ENCODE measurements around the gene TM9SF2. TPM values are rescaled to one million over a fixed set of nuclear protein-coding genes. Genes with fewer than 3 reads are reported as not detected.
"Not testable (repeated sequence)": the region's sequence is repeated elsewhere in the genome, so short reads cannot be mapped to it uniquely, and the experiment has no call there.

Gene TM9SF2
- total and polyA plus RNA-seq, 4 experiments from 2014 or later = 60.0 to 126 (median 83.1) TPM

- CTCF ChIA-PET (ENCODE audit: partially characterized antibody) = interaction anchor here (0.6 to 1.5 kb wide), 5 partner anchors 12 to 311 kb away, joined by 3 to 5 read pairs (median 3); no protein-coding TSS in a partner anchor
- POLR2A ChIA-PET (ENCODE audit: partially characterized antibody) = interaction anchor here (0.6 kb wide), 1 partner anchor 358 kb away, joined by 3 read pairs; no protein-coding TSS in a partner anchor
These were observed 65.1 kb downstream of the TM9SF2 start for GRCh38 chr13:99566125-99567083.

GRCh38 chr13:99568901-99569300 is 67.6 kb downstream of the TM9SF2 start:
- Mint-ChIP-seq H3K36me3 (peaks cover 19 to 20% of the 10 kb centered on the region in 2 donors), H3K9me3 (peaks cover 0 to 18% (median 14%) of the 10 kb centered on the region in 8 donors), H3K4me1 (peaks cover 3 to 11% (median 5%) of the 10 kb centered on the region in 4 donors)
- POLR2A ChIA-PET (ENCODE audit: partially characterized antibody); H3K4me1 ChIP-seq (ENCODE audit: insufficient read depth, low read length); CTCF ChIA-PET (ENCODE audit: partially characterized antibody); H3K4me3 ChIP-seq (ENCODE audit: low read length in 2 of 2); H3K27ac Mint-ChIP-seq; intact Hi-C loops (cut with micrococcal nuclease); H3K9me3 ChIP-seq (ENCODE audit: control insufficient read depth in 1 of 2, low read length in 2 of 2); H3K36me3 ChIP-seq (ENCODE audit: insufficient read depth, low read length); H3K4me3 Mint-ChIP-seq; DNase-seq; H3K27me3 Mint-ChIP-seq; H3K27ac ChIP-seq (ENCODE audit: low read depth, low read length); H3K27me3 ChIP-seq (ENCODE audit: insufficient read depth, low read length): not testable (repeated sequence)

More at GRCh38 chr13:99566125-99567083, 65.1 kb downstream of the TM9SF2 start:
- DNase-seq = no peak
- H3K27ac ChIP-seq (ENCODE audit: low read depth, low read length) = no peak overlapping the region
- intact Hi-C loops (cut with micrococcal nuclease) = no loop called here
- H3K36me3 ChIP-seq (ENCODE audit: insufficient read depth, low read length) = peaks cover 11% of the 10 kb centered on the region
- H3K4me1 Mint-ChIP-seq = peaks cover 3 to 11% (median 5%) of the 10 kb centered on the region in 4 donors
- no peaks in the 10 kb centered on the region for H3K27me3 ChIP-seq (ENCODE audit: insufficient read depth, low read length)
- H3K27me3 Mint-ChIP-seq = no peaks in the 10 kb centered on the region
- H3K4me3 Mint-ChIP-seq = peak overlapping the region; percentile 61 to 85 (median 80)
- H3K36me3 Mint-ChIP-seq = peaks cover 35 to 40% of the 10 kb centered on the region in 2 donors
- H3K9me3 Mint-ChIP-seq = peaks cover 0 to 18% (median 14%) of the 10 kb centered on the region in 8 donors
- H3K9me3 ChIP-seq (ENCODE audit: control insufficient read depth in 1 of 2, low read length in 2 of 2) = no peaks in the 10 kb centered on the region
- H3K4me3 ChIP-seq (ENCODE audit: low read length in 2 of 2) = no peak overlapping the region
- peak overlapping the region in 6 of 7 donors; percentile 7 to 74 (median 54) for H3K27ac Mint-ChIP-seq
- H3K4me1 ChIP-seq (ENCODE audit: insufficient read depth, low read length) = peaks cover 5% of the 10 kb centered on the region

- intact Hi-C loops (cut with micrococcal nuclease) = no loop called here
- H3K9me3 ChIP-seq (ENCODE audit: control insufficient read depth in 1 of 2, low read length in 2 of 2) = no peaks in the 10 kb centered on the region
- no peak for DNase-seq
- peaks cover 0 to 4% (median 1%) of the 10 kb centered on the region in 4 donors for H3K4me1 Mint-ChIP-seq
- H3K36me3 Mint-ChIP-seq = peaks cover 0 to 2% of the 10 kb centered on the region in 2 donors
- no peaks in the 10 kb centered on the region for H3K27me3 Mint-ChIP-seq
- ChIA-PET POLR2A (ENCODE audit: partially characterized antibody) (no interaction called here), CTCF (ENCODE audit: partially characterized antibody) (interaction anchor here (1.2 kb wide), 1 partner anchor 84 kb away, joined by 3 read pairs; no protein-coding TSS in a partner anchor)
- no peaks in the 10 kb centered on the region for H3K36me3 ChIP-seq (ENCODE audit: insufficient read depth, low read length)
- no peak overlapping the region for H3K4me3 ChIP-seq (ENCODE audit: low read length in 2 of 2)
- H3K27me3 ChIP-seq (ENCODE audit: insufficient read depth, low read length) = no peaks in the 10 kb centered on the region
- no peak overlapping the region for H3K27ac ChIP-seq (ENCODE audit: low read depth, low read length)
- no peak overlapping the region for H3K4me3 Mint-ChIP-seq
- peaks cover 0 to 16% (median 13%) of the 10 kb centered on the region in 8 donors for H3K9me3 Mint-ChIP-seq
- H3K4me1 ChIP-seq (ENCODE audit: insufficient read depth, low read length) = no peaks in the 10 kb centered on the region
- no peak overlapping the region for H3K27ac Mint-ChIP-seq
These were observed 70.9 kb downstream of the TM9SF2 start for GRCh38 chr13:99572131-99572530.

GRCh38 chr13:99572921-99573320 is 71.6 kb downstream of the TM9SF2 start:
- Mint-ChIP-seq H3K4me3 (no peak overlapping the region), H3K4me1 (peaks cover 0 to 4% (median 1%) of the 10 kb centered on the region in 4 donors), H3K9me3 (peaks cover 0 to 16% (median 13%) of the 10 kb centered on the region in 8 donors), H3K36me3 (peaks cover 0 to 2% of the 10 kb centered on the region in 2 donors), H3K27me3 (no peaks in the 10 kb centered on the region), H3K27ac (no peak overlapping the region)
- Histone ChIP-seq H3K4me1 (ENCODE audit: insufficient read depth, low read length) (no peaks in the 10 kb centered on the region), H3K27ac (ENCODE audit: low read depth, low read length) (no peak overlapping the region), H3K4me3 (ENCODE audit: low read length in 2 of 2) (no peak overlapping the region), H3K36me3 (ENCODE audit: insufficient read depth, low read length) (no peaks in the 10 kb centered on the region), H3K27me3 (ENCODE audit: insufficient read depth, low read length) (no peaks in the 10 kb centered on the region), H3K9me3 (ENCODE audit: control insufficient read depth in 1 of 2, low read length in 2 of 2) (no peaks in the 10 kb centered on the region)
- ChIA-PET CTCF (ENCODE audit: partially characterized antibody) (interaction anchor here (1.2 kb wide), 1 partner anchor 83 kb away, joined by 3 read pairs; no protein-coding TSS in a partner anchor), POLR2A (ENCODE audit: partially characterized antibody) (no interaction called here)
- intact Hi-C loops (cut with micrococcal nuclease) = no loop called here
- no peak for DNase-seq

- H3K9me3 Mint-ChIP-seq = no peaks in the 10 kb centered on the region
- ChIA-PET POLR2A (ENCODE audit: partially characterized antibody) (no interaction called here), CTCF (ENCODE audit: partially characterized antibody) (no interaction called here)
- Histone ChIP-seq H3K9me3 (ENCODE audit: control insufficient read depth in 1 of 2, low read length in 2 of 2) (no peaks in the 10 kb centered on the region), H3K27me3 (ENCODE audit: insufficient read depth, low read length) (no peaks in the 10 kb centered on the region), H3K36me3 (ENCODE audit: insufficient read depth, low read length) (no peaks in the 10 kb centered on the region), H3K4me3 (ENCODE audit: low read length in 2 of 2) (no peak overlapping the region), H3K4me1 (ENCODE audit: insufficient read depth, low read length) (no peaks in the 10 kb centered on the region), H3K27ac (ENCODE audit: low read depth, low read length) (no peak overlapping the region)
- no peak overlapping the region for H3K4me3 Mint-ChIP-seq
- peaks cover 0 to 11% (median 5%) of the 10 kb centered on the region in 4 donors for H3K4me1 Mint-ChIP-seq
- no peaks in the 10 kb centered on the region for H3K36me3 Mint-ChIP-seq
- intact Hi-C loops (cut with micrococcal nuclease) = no loop called here
- no peak for DNase-seq
- H3K27ac Mint-ChIP-seq = no peak overlapping the region
- H3K27me3 Mint-ChIP-seq = no peaks in the 10 kb centered on the region
These were observed 74.3 kb downstream of the TM9SF2 start for GRCh38 chr13:99575376-99576120.

- Mint-ChIP-seq H3K9me3 (no peaks in the 10 kb centered on the region), H3K36me3 (no peaks in the 10 kb centered on the region), H3K27me3 (no peaks in the 10 kb centered on the region), H3K4me1 (peaks cover 0 to 11% (median 5%) of the 10 kb centered on the region in 4 donors), H3K27ac (peak overlapping the region in 4 of 7 donors; percentile 4 to 65 (median 32)), H3K4me3 (no peak overlapping the region)
- Histone ChIP-seq H3K27me3 (ENCODE audit: insufficient read depth, low read length) (no peaks in the 10 kb centered on the region), H3K4me1 (ENCODE audit: insufficient read depth, low read length) (no peaks in the 10 kb centered on the region), H3K9me3 (ENCODE audit: control insufficient read depth in 1 of 2, low read length in 2 of 2) (no peaks in the 10 kb centered on the region), H3K4me3 (ENCODE audit: low read length in 2 of 2) (no peak overlapping the region), H3K36me3 (ENCODE audit: insufficient read depth, low read length) (no peaks in the 10 kb centered on the region), H3K27ac (ENCODE audit: low read depth, low read length) (no peak overlapping the region)
- no peak for DNase-seq
- CTCF ChIA-PET (ENCODE audit: partially characterized antibody) = interaction anchor here (0.6 to 4.5 kb wide), 31 partner anchors 11 to 937 kb away, joined by 3 to 30 read pairs (median 3); partner anchors contain the start of gene CLYBL
- intact Hi-C loops (cut with micrococcal nuclease) = loop anchor here (2.0 kb wide), 1 partner anchor 37 kb away; no protein-coding TSS in a partner anchor
- POLR2A ChIA-PET (ENCODE audit: partially characterized antibody) = interaction anchor here (0.6 to 1.6 kb wide), 2 partner anchors 28 to 47 kb away, joined by 4 to 9 read pairs; partner anchors contain the start of gene CLYBL
These were observed 77.0 kb downstream of the TM9SF2 start for GRCh38 chr13:99577934-99578917.

All from CD4-positive, alpha-beta memory T cell (primary cell).